Fibroblast of villous mesenchyme (primary cell): ENCODE measurements around the gene NNMT. TPM values are rescaled to one million over a fixed set of nuclear protein-coding genes. Genes with fewer than 3 reads are reported as not detected.

Experiments
- DNase-seq: peaks from one replicate; pipeline ENCODE4 v3.0.0-alpha.2; 2010; ENCODE audit warnings: low read depth
- H3K4me3 ChIP-seq: 2 replicates; pipeline ENCODE4 v1.5.1; 2011; ENCODE audit warnings: low read depth, mild to moderate bottlenecking, low read length
- total RNA-seq: library from RNA; depleted of rRNA; stranded (reverse); fragments of >200 nt; gene quantifications from 2 replicates; pipeline ENCODE4 v1.2.3, GENCODE V29; 2012
- TF ChIP-seq, protein P1 (sequence below): IDR thresholded peaks from 2 replicates; pipeline ENCODE4 v1.5.1; 2012; ENCODE audit warnings: low read depth, mild to moderate bottlenecking, low read length; ENCODE audit not compliant: insufficient read depth

The NNMT gene
- total RNA-seq, 1 donor: 505 TPM

DNA sequence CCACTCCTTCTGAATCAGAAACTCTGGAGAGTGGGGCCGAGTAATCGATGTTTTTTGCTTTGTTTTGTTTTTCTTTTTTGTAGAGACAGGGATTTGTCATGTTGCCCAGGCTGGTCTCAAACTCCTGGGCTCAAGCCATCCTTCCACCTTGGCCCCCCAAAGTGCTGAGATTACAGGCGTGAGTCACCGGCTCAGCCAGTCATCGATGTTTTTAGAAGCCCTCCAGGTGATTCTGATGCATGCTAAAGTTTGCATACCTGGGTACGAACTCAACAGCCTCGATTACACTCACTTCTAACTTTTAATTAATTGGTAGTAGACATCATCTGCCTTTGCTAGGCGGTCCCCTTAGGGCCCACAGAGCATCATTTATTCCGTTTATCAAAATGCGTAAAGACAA lies 53.8 kb downstream of the NNMT start:
- TF ChIP-seq, protein P1, sequence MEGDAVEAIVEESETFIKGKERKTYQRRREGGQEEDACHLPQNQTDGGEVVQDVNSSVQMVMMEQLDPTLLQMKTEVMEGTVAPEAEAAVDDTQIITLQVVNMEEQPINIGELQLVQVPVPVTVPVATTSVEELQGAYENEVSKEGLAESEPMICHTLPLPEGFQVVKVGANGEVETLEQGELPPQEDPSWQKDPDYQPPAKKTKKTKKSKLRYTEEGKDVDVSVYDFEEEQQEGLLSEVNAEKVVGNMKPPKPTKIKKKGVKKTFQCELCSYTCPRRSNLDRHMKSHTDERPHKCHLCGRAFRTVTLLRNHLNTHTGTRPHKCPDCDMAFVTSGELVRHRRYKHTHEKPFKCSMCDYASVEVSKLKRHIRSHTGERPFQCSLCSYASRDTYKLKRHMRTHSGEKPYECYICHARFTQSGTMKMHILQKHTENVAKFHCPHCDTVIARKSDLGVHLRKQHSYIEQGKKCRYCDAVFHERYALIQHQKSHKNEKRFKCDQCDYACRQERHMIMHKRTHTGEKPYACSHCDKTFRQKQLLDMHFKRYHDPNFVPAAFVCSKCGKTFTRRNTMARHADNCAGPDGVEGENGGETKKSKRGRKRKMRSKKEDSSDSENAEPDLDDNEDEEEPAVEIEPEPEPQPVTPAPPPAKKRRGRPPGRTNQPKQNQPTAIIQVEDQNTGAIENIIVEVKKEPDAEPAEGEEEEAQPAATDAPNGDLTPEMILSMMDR: no peak
- DNase-seq: no peak
- no peak overlapping the region for H3K4me3 ChIP-seq

DNA sequence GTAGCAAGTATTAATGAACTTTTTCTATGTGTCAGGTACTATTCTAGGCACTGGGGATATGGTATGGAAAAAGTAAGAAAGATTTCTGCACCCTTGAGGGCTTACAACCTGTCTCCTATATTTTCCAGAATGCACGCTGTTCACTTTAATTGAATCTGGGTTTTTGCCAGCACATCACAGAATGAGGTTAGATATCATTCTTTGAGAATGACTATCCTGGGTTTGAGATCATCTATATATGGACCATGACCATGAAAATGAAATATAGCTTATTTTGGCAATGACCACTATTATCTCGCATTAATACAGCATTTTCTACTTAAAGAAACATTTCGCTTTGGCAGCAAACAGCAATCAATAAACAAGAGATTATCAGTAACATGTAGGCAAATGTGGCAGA lies 57.2 kb downstream of the NNMT start:
- H3K4me3 ChIP-seq: no peak overlapping the region
- DNase-seq: no peak
- TF ChIP-seq, protein P1: no peak

DNA sequence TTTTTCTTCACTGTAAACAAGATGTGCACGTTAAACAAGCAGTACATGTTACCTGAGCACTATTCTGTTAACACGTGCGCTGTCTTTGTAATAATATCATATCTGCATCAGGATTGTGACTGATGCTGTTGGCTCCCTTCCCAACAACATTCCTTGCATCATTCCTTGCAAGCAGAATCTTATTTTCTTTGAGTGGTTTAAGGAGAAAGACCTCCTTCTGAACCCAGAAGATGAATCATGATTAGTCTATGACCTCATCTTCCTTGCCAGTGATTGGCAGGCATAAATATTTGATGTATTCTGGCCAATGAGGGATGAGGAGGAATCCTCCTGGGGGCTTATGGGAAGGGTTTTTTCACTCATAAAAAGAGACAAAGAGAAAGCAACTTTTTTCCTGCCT lies 57.9 kb downstream of the NNMT start:
- no peak overlapping the region for H3K4me3 ChIP-seq
- TF ChIP-seq, protein P1: no peak
- DNase-seq: peak; percentile 51

DNA sequence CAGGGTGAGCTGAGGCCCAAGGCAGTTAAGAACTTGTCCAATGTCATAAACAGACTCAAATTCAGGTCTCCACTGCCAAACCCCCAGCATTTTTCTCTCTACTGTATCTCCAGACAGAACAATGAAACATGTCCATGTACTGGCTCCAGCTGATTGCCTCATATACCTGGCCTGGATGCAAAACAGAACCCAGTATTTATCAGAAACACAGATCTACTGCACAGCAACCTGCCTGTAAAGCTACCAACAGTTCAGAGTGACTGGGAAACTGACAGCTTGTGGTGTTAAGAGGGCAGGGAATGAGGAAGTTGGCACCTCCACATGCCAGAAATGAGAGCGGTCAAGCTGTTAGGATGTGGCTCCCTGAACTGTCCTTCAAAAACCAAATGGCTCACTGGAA lies 62.5 kb downstream of the NNMT start:
- DNase-seq: no peak
- no peak overlapping the region for H3K4me3 ChIP-seq
- TF ChIP-seq, protein P1: no peak

DNA sequence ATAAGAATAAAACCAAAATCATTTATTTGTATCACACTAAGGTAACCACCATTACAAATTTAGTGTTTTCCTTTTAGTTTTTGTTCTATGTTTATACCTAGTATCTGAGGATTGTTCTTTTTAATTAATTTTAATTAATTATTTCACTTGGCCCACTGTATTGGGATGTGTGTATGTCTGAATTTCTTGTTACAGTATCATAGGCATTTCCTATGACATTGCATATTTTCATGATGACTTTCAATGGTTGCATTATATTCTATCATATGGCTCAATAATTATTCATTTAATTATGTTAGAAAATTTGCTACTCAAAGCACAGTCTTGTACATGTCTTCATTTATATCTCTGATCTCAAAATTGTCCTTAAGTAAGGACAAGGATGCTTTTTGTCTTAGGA lies 63.1 kb downstream of the NNMT start:
- DNase-seq: no peak
- H3K4me3 ChIP-seq: no peak overlapping the region
- TF ChIP-seq, protein P1: no peak

DNA sequence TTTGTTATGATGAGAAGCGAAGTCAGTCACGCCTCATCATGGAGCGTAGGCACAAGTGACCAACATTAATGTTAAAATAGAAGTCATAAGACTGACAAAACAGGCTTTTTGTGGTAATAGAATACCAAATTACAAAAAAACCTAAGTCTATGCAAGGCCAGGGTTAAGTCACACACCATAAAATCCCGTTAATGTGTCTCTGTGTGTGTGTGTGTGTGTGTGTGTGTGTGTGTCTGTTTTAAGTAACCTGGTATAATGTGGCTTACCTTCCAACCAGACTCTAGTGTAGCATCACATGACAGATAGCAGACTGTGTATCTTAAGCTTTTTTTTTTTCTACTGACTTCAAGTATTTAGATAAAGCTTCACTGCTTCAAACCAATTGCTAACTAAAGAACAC lies 66.1 kb downstream of the NNMT start:
- no peak for DNase-seq
- TF ChIP-seq, protein P1: no peak
- no peak overlapping the region for H3K4me3 ChIP-seq

DNA sequence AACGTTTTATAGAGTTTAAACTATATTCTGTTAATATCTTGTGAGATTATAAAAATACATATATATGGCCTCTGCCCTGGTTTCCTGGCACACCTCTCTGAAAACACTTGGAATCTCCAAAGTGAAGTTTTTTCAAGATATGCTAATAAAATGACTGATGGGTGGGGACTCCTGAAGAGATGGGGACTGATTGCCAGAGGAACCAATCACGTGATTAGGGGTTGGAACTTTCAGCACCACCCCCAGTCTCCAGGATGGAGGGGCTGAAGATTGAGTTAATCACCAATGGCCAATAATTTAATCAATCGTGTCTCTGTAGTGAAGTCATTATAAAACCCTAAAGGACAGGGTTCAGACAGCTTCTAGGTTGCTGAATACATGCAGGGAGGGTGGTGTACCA lies 66.8 kb downstream of the NNMT start:
- DNase-seq: no peak
- TF ChIP-seq, protein P1: no peak
- H3K4me3 ChIP-seq: no peak overlapping the region

Other genes starting within 250 kb of the NNMT start
- gene ZBTB16, start 236.7 kb upstream of the NNMT start, total RNA-seq: 0.32 and 0.86 TPM in 2 replicates
- 2.9 and 3.5 TPM in 2 replicates for gene C11orf71, start 104.1 kb downstream of the NNMT start, total RNA-seq
- 30.6 and 53.1 TPM in 2 replicates for gene RBM7, start 104.3 kb downstream of the NNMT start, total RNA-seq
- 166 and 174 TPM in 2 replicates for gene REXO2, start 143.1 kb downstream of the NNMT start, total RNA-seq